ENCODE measurements around the gene GUCY2F. TPM values are rescaled to one million over a fixed set of nuclear protein-coding genes. Genes with fewer than 3 reads are reported as not detected.

The GUCY2F gene
- polyA plus RNA-seq, 1 donor (not counting 4 experiments of a cell fraction or from before 2014, with no cell fraction given) = not detected

- DNase-seq (ENCODE audit: low read depth, low spot score) (no peak), FAIRE-seq (peak; percentile 46)
- no peak overlapping the region for H3K27ac ChIP-seq (ENCODE audit: control insufficient read depth, insufficient read depth, low read length)
- dilution Hi-C loops (cut with MboI; ENCODE audit: extremely low pct_ligation_motif_present, low sequenced_read_pairs) = no loop called here
- H3K9ac ChIP-seq (ENCODE audit: control insufficient read depth, extremely low read depth, insufficient read depth, low read length) = no peak overlapping the region
- no peaks in the 10 kb centered on the region for H3K36me3 ChIP-seq (ENCODE audit: control insufficient read depth in 2 of 2, extremely low read depth in 1 of 2, insufficient read depth in 2 of 2, low read length in 2 of 2)
- no peaks in the 10 kb centered on the region for H3K4me1 ChIP-seq (ENCODE audit: control insufficient read depth, extremely low read depth, insufficient read depth, low read length)
- H3K9me3 ChIP-seq (ENCODE audit: control insufficient read depth, low read depth, low read length) = no peaks in the 10 kb centered on the region
- TF ChIP-seq, protein P1, sequence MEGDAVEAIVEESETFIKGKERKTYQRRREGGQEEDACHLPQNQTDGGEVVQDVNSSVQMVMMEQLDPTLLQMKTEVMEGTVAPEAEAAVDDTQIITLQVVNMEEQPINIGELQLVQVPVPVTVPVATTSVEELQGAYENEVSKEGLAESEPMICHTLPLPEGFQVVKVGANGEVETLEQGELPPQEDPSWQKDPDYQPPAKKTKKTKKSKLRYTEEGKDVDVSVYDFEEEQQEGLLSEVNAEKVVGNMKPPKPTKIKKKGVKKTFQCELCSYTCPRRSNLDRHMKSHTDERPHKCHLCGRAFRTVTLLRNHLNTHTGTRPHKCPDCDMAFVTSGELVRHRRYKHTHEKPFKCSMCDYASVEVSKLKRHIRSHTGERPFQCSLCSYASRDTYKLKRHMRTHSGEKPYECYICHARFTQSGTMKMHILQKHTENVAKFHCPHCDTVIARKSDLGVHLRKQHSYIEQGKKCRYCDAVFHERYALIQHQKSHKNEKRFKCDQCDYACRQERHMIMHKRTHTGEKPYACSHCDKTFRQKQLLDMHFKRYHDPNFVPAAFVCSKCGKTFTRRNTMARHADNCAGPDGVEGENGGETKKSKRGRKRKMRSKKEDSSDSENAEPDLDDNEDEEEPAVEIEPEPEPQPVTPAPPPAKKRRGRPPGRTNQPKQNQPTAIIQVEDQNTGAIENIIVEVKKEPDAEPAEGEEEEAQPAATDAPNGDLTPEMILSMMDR (optimal IDR thresholded peaks at IDR 0.05 in 1 of 3, IDR thresholded peaks at IDR 0.05 in 1 of 3, conservative IDR thresholded peaks at IDR 0.05 in 1 of 3; ENCODE audit: extremely low read depth in 1 of 3, insufficient read depth in 2 of 3, low read length in 3 of 3) = peak; percentile 85 to 98 (median 91)
- TF ChIP-seq EZH2 (IDR thresholded peaks at IDR 0.05; ENCODE audit: low read length) = no peak
- H3K9me1 ChIP-seq (ENCODE audit: control insufficient read depth, extremely low read depth, insufficient read depth, low read length) = no peaks in the 10 kb centered on the region
- H2AFZ ChIP-seq (ENCODE audit: control insufficient read depth, low read length) = no peak overlapping the region
- no peak overlapping the region for H3K4me2 ChIP-seq (ENCODE audit: control insufficient read depth, extremely low read depth, insufficient read depth, low read depth, low read length)
- H3K79me2 ChIP-seq (ENCODE audit: control insufficient read depth, insufficient read depth, low read length) = no peaks in the 10 kb centered on the region
- H4K20me1 ChIP-seq (ENCODE audit: control insufficient read depth, extremely low read depth, insufficient read depth, low read length) = no peaks in the 10 kb centered on the region
- H3K4me3 ChIP-seq (ENCODE audit: control insufficient read depth in 2 of 3, extremely low read depth in 1 of 3, insufficient read depth in 2 of 3, low read depth in 1 of 3, low read length in 3 of 3) = no peak overlapping the region
- peaks cover 14% of the 10 kb centered on the region for H3K27me3 ChIP-seq (ENCODE audit: control insufficient read depth, extremely low read depth, insufficient read depth, low read length)
Observed at GRCh38 chrX:109485470-109486340, 3.8 kb upstream of the GUCY2F start.

- Histone ChIP-seq H3K4me2 (ENCODE audit: control insufficient read depth, extremely low read depth, insufficient read depth, low read depth, low read length) (no peak overlapping the region), H2AFZ (ENCODE audit: control insufficient read depth, low read length) (no peak overlapping the region), H3K36me3 (ENCODE audit: control insufficient read depth in 2 of 2, extremely low read depth in 1 of 2, insufficient read depth in 2 of 2, low read length in 2 of 2) (no peaks in the 10 kb centered on the region), H3K27me3 (ENCODE audit: control insufficient read depth, extremely low read depth, insufficient read depth, low read length) (peaks cover 14% of the 10 kb centered on the region), H4K20me1 (ENCODE audit: control insufficient read depth, extremely low read depth, insufficient read depth, low read length) (no peaks in the 10 kb centered on the region), H3K4me1 (ENCODE audit: control insufficient read depth, extremely low read depth, insufficient read depth, low read length) (no peaks in the 10 kb centered on the region), H3K4me3 (ENCODE audit: control insufficient read depth in 2 of 3, extremely low read depth in 1 of 3, insufficient read depth in 2 of 3, low read depth in 1 of 3, low read length in 3 of 3) (no peak overlapping the region), H3K9me1 (ENCODE audit: control insufficient read depth, extremely low read depth, insufficient read depth, low read length) (no peaks in the 10 kb centered on the region), H3K79me2 (ENCODE audit: control insufficient read depth, insufficient read depth, low read length) (no peaks in the 10 kb centered on the region), H3K27ac (ENCODE audit: control insufficient read depth, insufficient read depth, low read length) (no peak overlapping the region), H3K9ac (ENCODE audit: control insufficient read depth, extremely low read depth, insufficient read depth, low read length) (no peak overlapping the region), H3K9me3 (ENCODE audit: control insufficient read depth, low read depth, low read length) (no peaks in the 10 kb centered on the region)
- no peak for TF ChIP-seq EZH2 (IDR thresholded peaks at IDR 0.05; ENCODE audit: low read length)
- TF ChIP-seq, protein P1 (optimal IDR thresholded peaks at IDR 0.05 in 1 of 3, IDR thresholded peaks at IDR 0.05 in 1 of 3, conservative IDR thresholded peaks at IDR 0.05 in 1 of 3; ENCODE audit: extremely low read depth in 1 of 3, insufficient read depth in 2 of 3, low read length in 3 of 3) = no peak
- no peak for DNase-seq (ENCODE audit: low read depth, low spot score)
- dilution Hi-C loops (cut with MboI; ENCODE audit: extremely low pct_ligation_motif_present, low sequenced_read_pairs) = no loop called here
- no peak for FAIRE-seq
Observed at GRCh38 chrX:109484886-109485285, 3.0 kb upstream of the GUCY2F start.

Measured in keratinocyte (primary cell).